Measurements from ENCODE around the gene POLR1A.

Gene POLR1A

DNA sequence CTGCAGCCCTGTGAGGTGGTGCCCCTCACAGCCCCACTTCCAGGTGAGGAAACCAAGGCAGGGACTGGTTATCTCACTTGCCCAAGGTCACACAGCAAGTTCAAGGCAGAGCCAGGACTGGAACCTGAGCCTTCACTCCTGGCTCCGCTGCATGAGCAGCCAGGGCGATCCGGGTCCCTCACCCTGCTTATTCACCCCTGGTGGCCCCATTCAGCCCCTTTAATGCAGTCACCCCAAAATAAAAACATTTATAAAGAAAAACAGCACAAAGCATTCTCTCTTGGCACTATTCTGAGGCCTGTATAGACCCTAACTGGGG, 57.3 kb downstream of the POLR1A start:
- no peak for DNase-seq (ENCODE audit: low read depth)
- TF ChIP-seq MAX (IDR thresholded peaks at IDR 0.05; ENCODE audit: low read depth, low read length) (no peak), CTCF (IDR thresholded peaks at IDR 0.05; ENCODE audit: low read depth, low read length) (no peak), MYC (IDR thresholded peaks at IDR 0.05; ENCODE audit: low read depth, low read length) (no peak), POLR2A (IDR thresholded peaks at IDR 0.05; ENCODE audit: extremely low read depth, insufficient read length) (no peak)
- no peak overlapping the region for H3K4me3 ChIP-seq (ENCODE audit: low read depth, low read length)

GRCh38 chr2:86047575-86048382, 57.9 kb downstream of the POLR1A start:
- DNase-seq (ENCODE audit: low read depth), result no peak
- TF ChIP-seq CTCF (IDR thresholded peaks at IDR 0.05; ENCODE audit: low read depth, low read length) (no peak), POLR2A (IDR thresholded peaks at IDR 0.05; ENCODE audit: extremely low read depth, insufficient read length) (no peak), MYC (IDR thresholded peaks at IDR 0.05; ENCODE audit: low read depth, low read length) (no peak), MAX (IDR thresholded peaks at IDR 0.05; ENCODE audit: low read depth, low read length) (no peak)
- no peak overlapping the region for H3K4me3 ChIP-seq (ENCODE audit: low read depth, low read length)

DNA sequence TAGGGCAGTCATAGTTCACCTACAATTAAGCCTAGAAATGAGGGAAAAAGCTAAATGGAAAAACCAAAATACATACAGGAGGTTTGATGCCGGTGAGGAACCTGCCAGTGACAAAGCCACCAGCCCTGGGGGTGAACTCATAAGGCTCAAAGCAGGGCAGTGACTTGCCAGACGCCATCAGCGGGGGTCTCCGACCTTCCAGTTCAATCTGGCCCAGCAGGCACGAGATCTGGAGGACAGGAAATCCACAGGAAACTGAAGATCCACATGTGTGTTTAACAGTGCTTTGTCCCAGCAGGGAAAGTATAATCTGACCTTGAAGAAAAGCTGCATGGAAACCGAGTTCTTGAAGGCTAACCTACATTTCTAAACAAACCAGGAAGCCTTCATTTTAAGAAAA, 60.1 kb downstream of the POLR1A start:
- H3K4me3 ChIP-seq (ENCODE audit: low read depth, low read length), result no peak overlapping the region
- no peak for DNase-seq (ENCODE audit: low read depth)
- no peak for TF ChIP-seq POLR2A (IDR thresholded peaks at IDR 0.05; ENCODE audit: extremely low read depth, insufficient read length)

GRCh38 chr2:86044614-86045013, 61.1 kb downstream of the POLR1A start:
- H3K4me3 ChIP-seq (ENCODE audit: low read depth, low read length), result no peak overlapping the region
- no peak for TF ChIP-seq MYC (IDR thresholded peaks at IDR 0.05; ENCODE audit: low read depth, low read length)
- TF ChIP-seq POLR2A (IDR thresholded peaks at IDR 0.05; ENCODE audit: extremely low read depth, insufficient read length), result no peak
- no peak for TF ChIP-seq CTCF (IDR thresholded peaks at IDR 0.05; ENCODE audit: low read depth, low read length)
- TF ChIP-seq MAX (IDR thresholded peaks at IDR 0.05; ENCODE audit: low read depth, low read length), result no peak
- DNase-seq (ENCODE audit: low read depth), result no peak

GRCh38 chr2:86044045-86044444, 61.6 kb downstream of the POLR1A start:
- no peak for DNase-seq (ENCODE audit: low read depth)
- no peak overlapping the region for H3K4me3 ChIP-seq (ENCODE audit: low read depth, low read length)
- TF ChIP-seq POLR2A (IDR thresholded peaks at IDR 0.05; ENCODE audit: extremely low read depth, insufficient read length) (no peak), CTCF (IDR thresholded peaks at IDR 0.05; ENCODE audit: low read depth, low read length) (no peak), MAX (IDR thresholded peaks at IDR 0.05; ENCODE audit: low read depth, low read length) (no peak), MYC (IDR thresholded peaks at IDR 0.05; ENCODE audit: low read depth, low read length) (no peak)

GRCh38 chr2:86042256-86043168, 63.2 kb downstream of the POLR1A start:
- DNase-seq (ENCODE audit: low read depth), result no peak
- TF ChIP-seq MAX (IDR thresholded peaks at IDR 0.05; ENCODE audit: low read depth, low read length) (no peak), MYC (IDR thresholded peaks at IDR 0.05; ENCODE audit: low read depth, low read length) (no peak), CTCF (IDR thresholded peaks at IDR 0.05; ENCODE audit: low read depth, low read length) (no peak), POLR2A (IDR thresholded peaks at IDR 0.05; ENCODE audit: extremely low read depth, insufficient read length) (no peak)
- H3K4me3 ChIP-seq (ENCODE audit: low read depth, low read length), result no peak overlapping the region

Data from NB4 (cell line).